Endothelial cell of umbilical vein (primary cell): ENCODE results near the gene HKDC1. TPM values are rescaled to one million over a fixed set of nuclear protein-coding genes. Genes with fewer than 3 reads are reported as not detected.

Experiments
- BruUV-seq: library from RNA; stranded (reverse); fragments of 400-500 nt; replicated peaks from 2 replicates; lab custom pipeline; 2021; lab: Mats Ljungman, UMichigan
- CTCF ChIA-PET: fragments of 300-600, 350-600 bp; sonication (Branson Sonifier 250); formaldehyde crosslinking; loops from one replicate; lab custom pipeline; 2021; ENCODE audit warnings: antibody characterized with exemption, inconsistent platforms; lab: Charles Lee
- POLR2A ChIA-PET: fragments of 300-600, 350-600 bp; sonication (Branson Sonifier 250); formaldehyde crosslinking; loops from one replicate; lab custom pipeline; 2021; ENCODE audit warnings: antibody characterized with exemption, inconsistent platforms; lab: Charles Lee
- DNase-seq: peaks from one replicate; pipeline ENCODE4 v3.0.0-alpha.2; 2011; ENCODE audit warnings: low read depth, low spot score
- FAIRE-seq: peaks from 2 replicates; lab custom pipeline; 2011; peaks lifted over from hg19 to GRCh38; lab: Jason Lieb, UNC
- H2AFZ ChIP-seq: 2 replicates; pipeline ENCODE4 v1.6.0; 2012; ENCODE audit warnings: low read depth, low read length, control low read depth, inconsistent platforms
- H3K27ac ChIP-seq: 2 replicates; pipeline ENCODE4 v1.5.1; 2011; ENCODE audit warnings: low read depth, mild to moderate bottlenecking, control low read depth, low read length, moderate library complexity; ENCODE audit not compliant: insufficient read depth
- H3K27me3 ChIP-seq, 2 experiments: 2 replicates each; pipeline versions ENCODE4 v1.6.0 to v1.6.1; 2011; ENCODE audit warnings: low read length in 2 of 2, mixed read lengths in 1 of 2; ENCODE audit not compliant: control insufficient read depth in 2 of 2, insufficient read depth in 2 of 2
- H3K36me3 ChIP-seq, 2 experiments: 2 replicates in 1 of 2; 3 replicates in 1 of 2; pipeline ENCODE4 v1.5.1; 2011; ENCODE audit warnings: low read length in 2 of 2, mild to moderate bottlenecking in 1 of 2, moderate library complexity in 1 of 2; ENCODE audit not compliant: control insufficient read depth in 2 of 2, insufficient read depth in 2 of 2; ENCODE audit errors: extremely low read depth in 1 of 2
- H3K4me1 ChIP-seq: 3 replicates; pipeline ENCODE4 v1.5.1; 2011; ENCODE audit warnings: mild to moderate bottlenecking, low read length; ENCODE audit not compliant: control insufficient read depth, insufficient read depth; ENCODE audit errors: extremely low read depth
- H3K4me2 ChIP-seq: 2 replicates; pipeline ENCODE4 v1.6.1; 2011; ENCODE audit warnings: low read length, control low read depth, mixed read lengths; ENCODE audit not compliant: insufficient read depth
- H3K4me3 ChIP-seq, 3 experiments: fragments of 200-600 bp in 1 of 3; sonication (generic), shearing (Covaris generic) in 1 of 3; replicated peaks in 1 of 3; 2 replicates each; pipeline ENCODE4 v1.5.1; 2011 to 2016; ENCODE audit warnings: control low read depth in 3 of 3, low read length in 3 of 3, mild to moderate bottlenecking in 2 of 3, inconsistent platforms in 1 of 3, low read depth in 1 of 3, moderate library complexity in 1 of 3; ENCODE audit not compliant: insufficient read depth in 1 of 3
- H3K79me2 ChIP-seq: 2 replicates; pipeline ENCODE4 v1.6.0; 2012; ENCODE audit warnings: low read length, inconsistent platforms; ENCODE audit not compliant: control insufficient read depth, insufficient read depth
- H3K9ac ChIP-seq: replicated peaks from 2 replicates; pipeline ENCODE3; 2011; ENCODE audit warnings: low read length, control low read depth; ENCODE audit not compliant: insufficient read depth; ENCODE audit errors: extremely low read depth
- H3K9me1 ChIP-seq: replicated peaks from 3 replicates; pipeline ENCODE4 v1.6.0; 2011; ENCODE audit warnings: mild to moderate bottlenecking, low read length; ENCODE audit not compliant: control insufficient read depth, insufficient read depth; ENCODE audit errors: extremely low read depth
- H3K9me3 ChIP-seq: replicated peaks from 2 replicates; pipeline ENCODE4 v1.5.1; 2012; ENCODE audit warnings: low read length, inconsistent platforms; ENCODE audit not compliant: control insufficient read depth, insufficient read depth
- H4K20me1 ChIP-seq: replicated peaks from 2 replicates; pipeline ENCODE3; 2011; ENCODE audit warnings: mild to moderate bottlenecking, low read length; ENCODE audit not compliant: control insufficient read depth, insufficient read depth; ENCODE audit errors: extremely low read depth
- CTCF ChIP-seq, 2 donors: IDR thresholded peaks; 1 replicate in 1 of 2; 2 replicates in 1 of 2; pipeline ENCODE4 v1.5.1; 2011; ENCODE audit warnings: low read length in 2 of 2, mild to moderate bottlenecking in 2 of 2, moderate library complexity in 2 of 2, control low read depth in 1 of 2, inconsistent platforms in 1 of 2, low read depth in 1 of 2; ENCODE audit not compliant: insufficient read depth in 1 of 2; ENCODE audit errors: extremely low read depth in 1 of 2
- EZH2 ChIP-seq: IDR thresholded peaks from 2 replicates; pipeline ENCODE4 v1.6.1; 2012; ENCODE audit warnings: borderline replicate concordance, low read depth, mild to moderate bottlenecking, moderate library complexity, low read length, inconsistent platforms; ENCODE audit not compliant: severe bottlenecking
- FOS ChIP-seq: IDR thresholded peaks from 2 replicates; pipeline ENCODE4 v1.6.1; 2011; ENCODE audit warnings: mild to moderate bottlenecking, low read length, moderate library complexity, borderline replicate concordance; ENCODE audit not compliant: insufficient read depth
- GATA2 ChIP-seq: IDR thresholded peaks from 2 replicates; pipeline ENCODE4 v1.7.0; 2011; ENCODE audit warnings: low read depth, mild to moderate bottlenecking, moderate library complexity, mixed read lengths, low read length; ENCODE audit not compliant: insufficient read length, insufficient read depth
- JUN ChIP-seq: IDR thresholded peaks from 2 replicates; pipeline ENCODE4 v1.6.1; 2011; ENCODE audit warnings: borderline replicate concordance, low read depth; ENCODE audit not compliant: insufficient read length, insufficient read depth
- MAX ChIP-seq: IDR thresholded peaks from 2 replicates; pipeline ENCODE4 v1.6.1; 2011; ENCODE audit not compliant: insufficient read depth, insufficient read length
- MYC ChIP-seq: IDR thresholded peaks from one replicate; pipeline ENCODE4 v1.6.1; 2011; ENCODE audit warnings: mild to moderate bottlenecking, low read depth, low read length
- POLR2A ChIP-seq: IDR thresholded peaks from 2 replicates; pipeline ENCODE4 v1.6.1; 2012; ENCODE audit warnings: low read depth, mild to moderate bottlenecking, control low read depth, low read length
- POLR2AphosphoS5 ChIP-seq: IDR thresholded peaks from 2 replicates; pipeline ENCODE4 v1.6.1; 2012; ENCODE audit warnings: low read depth, mild to moderate bottlenecking, control low read depth, low read length, moderate library complexity; ENCODE audit not compliant: insufficient read depth
- dilution Hi-C: fragments of 300-500 bp; cut with MboI; formaldehyde crosslinking; loops from one replicate; pipeline ENCODE4 v1.15.0; 2019; ENCODE audit warnings: low sequenced_read_pairs; ENCODE audit not compliant: extremely low pct_ligation_motif_present
- intact Hi-C: fragments of 100-400 bp; cut with micrococcal nuclease; formaldehyde crosslinking; loops from one replicate; pipeline ENCODE4 v1.10.0; 2022
- polyA plus RNA-seq, 4 experiments: library from polyadenylated mRNA; depleted of rRNA in 3 of 4; stranded (reverse) in 3 of 4; unstranded in 1 of 4; fragments of >200 nt; gene quantifications; 2 replicates each; pipeline versions ENCODE4 v1.2.1 to v1.2.3, GENCODE V29; 2011 to 2012; ENCODE audit warnings: missing spikeins in 1 of 4
- total RNA-seq: library from RNA; stranded (reverse); gene quantifications from 2 replicates; pipeline ENCODE4 v1.2.3, GENCODE V29; 2021

The HKDC1 gene
- total and polyA plus RNA-seq, 2 donors (not counting 3 experiments of a cell fraction or from before 2014, with no cell fraction given) = not detected

- ChIA-PET POLR2A (no interaction called here), CTCF (interaction anchor here (0.6 to 1.5 kb wide), 2 partner anchors 22 to 78 kb away, joined by 3 to 4 read pairs; no protein-coding TSS in a partner anchor)
- Histone ChIP-seq H3K4me3 (no peak overlapping the region), H3K79me2 (peaks cover 13% of the 10 kb centered on the region), H3K9ac (no peak overlapping the region), H4K20me1 (no peaks in the 10 kb centered on the region), H3K4me1 (peaks cover 27% of the 10 kb centered on the region), H3K36me3 (no peaks in the 10 kb centered on the region), H3K4me2 (no peak overlapping the region), H2AFZ (no peak overlapping the region), H3K27me3 (no peaks in the 10 kb centered on the region), H3K9me3 (no peaks in the 10 kb centered on the region), H3K9me1 (no peaks in the 10 kb centered on the region), H3K27ac (no peak overlapping the region)
- FAIRE-seq (no peak), DNase-seq (no peak)
- intact Hi-C loops (no loop called here), dilution Hi-C loops (loop anchor here (10.0 kb wide), 1 partner anchor 50 kb away; no protein-coding TSS in a partner anchor)
- BruUV-seq = no TSS peak
- no peak for TF ChIP-seq EZH2
- TF ChIP-seq POLR2AphosphoS5 = no peak
- no peak for TF ChIP-seq MAX
- TF ChIP-seq GATA2 = no peak
- no peak for TF ChIP-seq FOS
- no peak for TF ChIP-seq MYC
- no peak for TF ChIP-seq POLR2A
- TF ChIP-seq CTCF (IDR thresholded peaks at IDR 0.05; ENCODE audit: extremely low read depth in 1 of 2, insufficient read depth in 1 of 2, low read depth in 1 of 2, low read length in 2 of 2) = no peak
- TF ChIP-seq JUN = no peak
These were observed 95.0 kb downstream of the HKDC1 start for GRCh38 chr10:69315100-69315542.
